ENCODE results near the gene FBXL17.
"Not testable (repeated sequence)": the region's sequence is repeated elsewhere in the genome, so short reads cannot be mapped to it uniquely, and the experiment has no call there.

FBXL17 gene

DNA sequence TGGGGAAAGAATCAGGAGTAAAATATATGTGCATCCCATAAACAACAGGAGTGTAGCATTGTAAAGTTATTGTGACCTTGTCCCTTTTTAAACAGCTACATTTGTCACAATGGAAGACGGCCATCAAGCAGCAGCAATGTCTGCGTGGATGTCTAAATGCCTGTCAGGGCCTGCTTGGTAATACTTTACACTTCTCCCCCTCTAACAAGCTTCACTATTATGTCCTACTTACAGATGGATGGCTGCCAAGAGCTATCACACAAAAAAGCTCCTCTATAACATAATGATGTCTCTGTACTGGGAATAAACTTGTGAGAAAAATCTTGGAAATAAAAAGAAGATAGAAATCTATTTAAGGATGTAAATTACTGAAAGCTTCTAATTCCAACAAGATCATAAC is 213.0 kb downstream of the FBXL17 start:
- no peak overlapping the region for H2AFZ ChIP-seq (ENCODE audit: low read depth, low read length, severe bottlenecking)
- no peak overlapping the region for H3K4me3 ChIP-seq (ENCODE audit: insufficient read depth, low read length, poor library complexity, severe bottlenecking)
- H3K4me2 ChIP-seq (ENCODE audit: low read depth, low read length, poor library complexity, severe bottlenecking), result no peak overlapping the region
- no peaks in the 10 kb centered on the region for H3K9me3 ChIP-seq (ENCODE audit: insufficient read depth, low read length)
- no peaks in the 10 kb centered on the region for H3K36me3 ChIP-seq (ENCODE audit: low read length)
- H4K20me1 ChIP-seq (ENCODE audit: low read depth, low read length), result no peaks in the 10 kb centered on the region
- H3K27me3 ChIP-seq (ENCODE audit: low read length), result no peaks in the 10 kb centered on the region
- no peaks in the 10 kb centered on the region for H3K79me2 ChIP-seq (ENCODE audit: insufficient read depth, low read length)
- no peaks in the 10 kb centered on the region for H3F3A ChIP-seq (ENCODE audit: insufficient read depth)
- H3K9me2 ChIP-seq (replicated peaks; ENCODE audit: insufficient read depth, low read length), result no peaks in the 10 kb centered on the region
- H3K9ac ChIP-seq (ENCODE audit: low read length), result no peak overlapping the region
- H3K27ac ChIP-seq (ENCODE audit: low read depth, low read length), result no peak overlapping the region
- TF ChIP-seq EZH2phosphoT487 (conservative IDR thresholded peaks at IDR 0.05; ENCODE audit: low read length), result no peak
- TF ChIP-seq CTCF (IDR thresholded peaks at IDR 0.05; ENCODE audit: insufficient read depth, low read length, poor library complexity, severe bottlenecking), result no peak

DNA sequence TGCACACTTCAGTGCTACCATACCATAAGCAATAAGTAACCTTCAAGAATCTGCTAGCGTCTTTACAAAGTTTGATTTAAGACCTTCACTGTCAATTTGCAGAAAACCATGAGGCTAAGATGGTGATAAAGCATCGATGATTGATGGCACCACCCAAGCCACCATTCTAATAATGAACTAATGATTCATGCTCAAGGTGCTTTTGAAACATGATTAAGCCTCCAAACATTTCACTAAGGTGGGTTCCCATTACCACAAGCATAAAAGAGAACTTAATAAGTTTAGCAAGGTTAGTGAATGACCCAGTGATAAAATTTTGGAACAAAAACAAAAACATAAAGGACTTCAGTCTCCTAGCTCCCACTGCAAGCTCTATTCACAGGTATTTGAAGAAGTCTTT is 214.7 kb downstream of the FBXL17 start:
- no peak overlapping the region for H3K9ac ChIP-seq (ENCODE audit: low read length)
- no peak overlapping the region for H2AFZ ChIP-seq (ENCODE audit: low read depth, low read length, severe bottlenecking)
- H3K4me3 ChIP-seq (ENCODE audit: insufficient read depth, low read length, poor library complexity, severe bottlenecking), result no peak overlapping the region
- no peaks in the 10 kb centered on the region for H3F3A ChIP-seq (ENCODE audit: insufficient read depth)
- H3K79me2 ChIP-seq (ENCODE audit: insufficient read depth, low read length), result no peaks in the 10 kb centered on the region
- no peak overlapping the region for H3K27ac ChIP-seq (ENCODE audit: low read depth, low read length)
- no peaks in the 10 kb centered on the region for H3K9me2 ChIP-seq (replicated peaks; ENCODE audit: insufficient read depth, low read length)
- H3K27me3 ChIP-seq (ENCODE audit: low read length), result no peaks in the 10 kb centered on the region
- H3K9me3 ChIP-seq (ENCODE audit: insufficient read depth, low read length), result no peaks in the 10 kb centered on the region
- TF ChIP-seq CTCF (IDR thresholded peaks at IDR 0.05; ENCODE audit: insufficient read depth, low read length, poor library complexity, severe bottlenecking) (no peak), EZH2phosphoT487 (conservative IDR thresholded peaks at IDR 0.05; ENCODE audit: low read length) (no peak)
- H4K20me1 ChIP-seq (ENCODE audit: low read depth, low read length), result no peaks in the 10 kb centered on the region
- H3K4me2 ChIP-seq (ENCODE audit: low read depth, low read length, poor library complexity, severe bottlenecking), result no peak overlapping the region
- no peaks in the 10 kb centered on the region for H3K36me3 ChIP-seq (ENCODE audit: low read length)

- H3F3A ChIP-seq (ENCODE audit: insufficient read depth), result no peaks in the 10 kb centered on the region
- H3K4me3 ChIP-seq (ENCODE audit: insufficient read depth, low read length, poor library complexity, severe bottlenecking), result no peak overlapping the region
- H3K27me3 ChIP-seq (ENCODE audit: low read length), result no peaks in the 10 kb centered on the region
- TF ChIP-seq CTCF (IDR thresholded peaks at IDR 0.05; ENCODE audit: insufficient read depth, low read length, poor library complexity, severe bottlenecking) (no peak), EZH2phosphoT487 (conservative IDR thresholded peaks at IDR 0.05; ENCODE audit: low read length) (no peak)
- H3K4me2 ChIP-seq (ENCODE audit: low read depth, low read length, poor library complexity, severe bottlenecking), result no peak overlapping the region
- H2AFZ ChIP-seq (ENCODE audit: low read depth, low read length, severe bottlenecking), result no peak overlapping the region
- no peaks in the 10 kb centered on the region for H3K9me2 ChIP-seq (replicated peaks; ENCODE audit: insufficient read depth, low read length)
- H3K9me3 ChIP-seq (ENCODE audit: insufficient read depth, low read length), result no peaks in the 10 kb centered on the region
- no peaks in the 10 kb centered on the region for H3K36me3 ChIP-seq (ENCODE audit: low read length)
- no peaks in the 10 kb centered on the region for H3K79me2 ChIP-seq (ENCODE audit: insufficient read depth, low read length)
- H4K20me1 ChIP-seq (ENCODE audit: low read depth, low read length), result no peaks in the 10 kb centered on the region
- H3K27ac ChIP-seq (ENCODE audit: low read depth, low read length), result no peak overlapping the region
- no peak overlapping the region for H3K9ac ChIP-seq (ENCODE audit: low read length)
These were observed 217.3 kb downstream of the FBXL17 start for GRCh38 chr5:108164574-108164973.

DNA sequence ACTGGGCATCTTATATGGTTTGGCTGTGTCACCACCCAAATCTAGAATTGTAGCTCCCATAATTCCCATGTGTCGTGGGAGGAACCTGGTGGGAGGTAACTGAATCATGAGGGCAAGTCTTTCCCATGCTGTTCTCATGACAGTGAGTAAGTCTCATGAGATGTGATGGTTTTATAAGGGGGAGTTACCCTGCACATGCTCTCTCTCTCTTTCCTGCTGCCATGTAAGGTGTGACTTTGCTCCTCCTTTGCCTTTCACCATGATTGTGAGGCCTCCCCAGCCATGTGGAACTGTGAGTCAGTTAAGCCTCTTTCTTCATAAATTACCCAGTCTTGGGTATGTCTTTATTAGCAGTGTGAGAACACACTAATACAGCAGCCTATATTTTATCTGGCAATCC is 229.0 kb downstream of the FBXL17 start:
- H4K20me1 ChIP-seq (ENCODE audit: low read depth, low read length); H3K27me3 ChIP-seq (ENCODE audit: low read length); H3K4me3 ChIP-seq (ENCODE audit: insufficient read depth, low read length, poor library complexity, severe bottlenecking); H3K9me2 ChIP-seq (replicated peaks; ENCODE audit: insufficient read depth, low read length); H2AFZ ChIP-seq (ENCODE audit: low read depth, low read length, severe bottlenecking); H3K4me2 ChIP-seq (ENCODE audit: low read depth, low read length, poor library complexity, severe bottlenecking); H3K9me3 ChIP-seq (ENCODE audit: insufficient read depth, low read length); H3F3A ChIP-seq (ENCODE audit: insufficient read depth); H3K27ac ChIP-seq (ENCODE audit: low read depth, low read length); H3K9ac ChIP-seq (ENCODE audit: low read length); H3K79me2 ChIP-seq (ENCODE audit: insufficient read depth, low read length); H3K36me3 ChIP-seq (ENCODE audit: low read length): not testable (repeated sequence)

Data from SU-DHL-6 (cell line).